GM19351 (cell line): ENCODE data around the gene KLRC1.
"Not testable (repeated sequence)": the region's sequence is repeated elsewhere in the genome, so short reads cannot be mapped to it uniquely, and the experiment has no call there.

Experiments used
- ATAC-seq: cut with Tn5 transposase; IDR thresholded peaks from one replicate; pipeline ENCODE4 v1.9.1; 2021; ENCODE audit warnings: mild to moderate bottlenecking, moderate library complexity; ENCODE audit not compliant: unreplicated experiment

Gene KLRC1

DNA sequence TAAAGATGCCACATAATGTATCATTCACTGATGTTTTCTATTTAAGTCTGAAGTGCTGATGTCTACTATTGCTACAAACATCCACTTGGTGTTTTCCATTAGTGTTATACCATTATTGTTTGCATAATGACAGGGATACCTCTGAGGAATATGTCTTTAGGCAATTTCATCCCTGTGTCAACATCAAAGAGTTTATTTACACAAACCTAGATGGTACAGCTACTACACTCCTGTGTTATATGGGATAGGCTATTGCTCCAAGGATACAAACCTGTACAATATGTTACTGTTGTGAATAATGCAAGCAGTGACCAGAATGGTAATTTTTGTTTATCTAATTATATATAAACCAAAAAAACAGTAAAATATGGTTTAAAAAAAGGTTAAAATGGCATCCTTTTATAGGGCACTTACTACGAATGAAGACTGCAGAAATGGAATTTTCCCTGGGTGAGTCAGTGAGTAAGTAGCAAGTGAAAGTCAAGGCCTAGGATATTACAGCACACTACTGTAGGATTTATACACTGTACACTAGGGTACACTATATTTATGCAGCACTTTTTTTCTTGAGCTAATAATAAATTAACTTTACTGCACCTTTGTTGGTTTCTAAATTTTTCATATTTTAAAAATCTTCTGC is 28.8 kb downstream of the KLRC1 start:
- ATAC-seq = not testable (repeated sequence)

DNA sequence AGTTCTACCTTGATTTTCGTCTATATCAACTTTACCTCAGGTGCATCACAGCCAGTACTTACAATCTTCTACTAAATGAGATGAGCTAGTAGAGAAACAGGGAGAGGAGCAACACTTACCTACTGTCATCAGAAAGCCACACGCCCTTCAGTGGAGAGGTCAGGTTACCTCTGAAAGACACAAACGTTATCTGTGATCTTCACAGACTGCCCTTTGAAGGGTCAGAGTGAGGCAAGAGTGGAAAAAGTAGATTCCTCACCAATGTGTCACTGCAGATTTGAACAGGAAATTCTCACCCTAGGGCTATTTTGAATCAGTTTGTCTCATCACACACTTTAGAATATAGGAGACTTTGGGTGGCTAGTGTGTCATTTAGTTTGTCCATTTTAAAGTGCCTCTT is 31.0 kb downstream of the KLRC1 start:
- ATAC-seq = not testable (repeated sequence)

DNA sequence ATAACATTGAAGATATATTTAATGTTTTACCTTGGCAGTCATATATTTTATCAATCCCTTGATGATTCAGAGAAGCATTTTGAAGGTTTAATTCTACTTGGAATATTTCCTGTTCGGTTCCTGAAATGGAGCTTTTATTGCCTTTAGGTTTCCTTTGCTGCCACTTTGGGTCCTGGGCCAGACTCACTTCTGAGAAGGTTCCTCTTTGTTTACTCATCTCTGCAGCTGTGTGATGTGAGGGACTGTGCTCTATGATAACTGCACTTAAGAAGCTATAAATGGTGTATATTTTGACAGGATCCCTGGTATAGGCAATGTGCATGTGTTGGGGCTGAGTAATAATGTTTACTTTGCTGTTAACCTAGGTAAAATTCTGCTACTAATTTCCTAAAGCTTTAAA is 32.8 kb downstream of the KLRC1 start, which contains the start of gene KLRC3:
TSS of gene KLRC3 (minus strand) at position 262 of the 400 bp plus-strand sequence. CDS start at position 217, 45 bp downstream.
- ATAC-seq = not testable (repeated sequence)

DNA sequence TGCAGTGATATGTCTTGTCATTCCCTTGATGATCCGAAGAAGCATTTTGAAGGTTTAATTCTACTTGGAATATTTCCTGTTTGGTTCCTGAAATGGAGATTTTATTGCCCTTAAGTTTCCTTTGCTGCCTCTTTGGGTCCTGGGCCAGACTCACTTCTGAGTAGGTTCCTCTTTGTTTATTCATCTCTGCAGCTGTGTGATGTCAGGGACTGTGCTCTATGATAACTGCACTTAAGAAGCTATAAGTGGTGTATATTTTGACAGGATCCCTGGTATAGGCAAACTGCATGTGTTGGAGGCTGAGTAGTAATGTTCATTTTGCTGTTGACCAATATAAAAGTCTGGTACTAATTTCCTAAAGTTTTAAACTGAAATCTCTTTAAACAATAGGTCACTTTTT is 43.8 kb downstream of the KLRC1 start, which contains the start of gene KLRC4:
TSS of gene KLRC4 (minus strand) at position 366 of the 400 bp plus-strand sequence. CDS start at position 184, 182 bp downstream.
- no peak for ATAC-seq

DNA sequence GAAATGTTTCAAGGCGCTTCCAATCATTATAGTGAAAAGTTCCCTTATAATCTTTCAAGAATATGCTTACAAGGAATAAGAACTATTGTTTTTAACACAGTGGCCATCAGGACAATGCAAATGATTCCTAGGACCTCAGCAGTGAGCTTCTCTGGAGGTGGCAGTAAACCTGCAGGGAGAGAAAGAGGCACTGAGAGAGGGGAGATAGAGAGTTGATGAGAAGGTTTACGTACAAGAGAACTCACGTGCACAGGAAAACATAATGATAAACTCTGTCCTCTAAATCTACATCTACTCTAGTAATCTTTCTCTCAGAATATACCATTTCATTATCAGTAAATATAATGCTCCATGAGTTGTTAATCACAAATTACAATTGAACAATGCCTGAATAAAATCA is 44.3 kb downstream of the KLRC1 start:
- ATAC-seq = no peak

DNA sequence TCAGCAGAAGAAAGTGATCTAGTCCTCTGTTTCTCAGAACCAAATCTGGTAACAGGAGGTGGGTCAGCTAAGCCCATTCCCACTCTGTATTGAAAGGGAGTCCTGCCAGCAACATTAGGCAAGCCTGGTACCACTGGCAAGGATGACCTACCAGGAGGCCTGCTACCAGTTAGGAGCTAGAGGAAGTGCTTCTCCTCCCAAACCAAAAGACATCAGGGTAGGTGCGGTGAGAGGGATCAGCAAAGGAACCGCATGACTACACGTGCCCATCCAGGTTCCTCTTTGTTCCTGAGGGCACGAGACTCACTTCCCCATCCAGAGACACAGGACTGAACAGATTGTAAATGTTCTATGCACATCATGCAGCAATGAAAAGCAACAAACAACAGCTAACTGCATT is 46.5 kb downstream of the KLRC1 start:
- no peak for ATAC-seq

DNA sequence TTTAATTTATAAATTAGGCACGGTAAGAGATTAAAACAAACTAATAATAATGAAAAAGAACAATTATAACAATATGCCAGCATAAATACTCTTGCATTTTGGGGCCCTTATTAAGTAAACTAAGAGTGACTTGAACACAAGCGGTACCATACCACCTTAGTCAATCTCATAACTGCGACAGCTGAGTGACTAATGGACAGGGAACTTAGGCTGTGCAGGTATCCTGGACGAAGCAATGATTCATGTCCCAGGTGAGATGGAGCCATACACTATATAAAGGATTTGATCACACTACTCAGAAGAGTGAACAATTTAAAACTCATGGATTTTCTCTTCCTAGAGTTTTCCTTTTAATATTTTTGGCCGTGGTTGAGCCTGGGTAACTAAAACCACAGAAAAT is 47.9 kb downstream of the KLRC1 start:
- ATAC-seq = no peak

DNA sequence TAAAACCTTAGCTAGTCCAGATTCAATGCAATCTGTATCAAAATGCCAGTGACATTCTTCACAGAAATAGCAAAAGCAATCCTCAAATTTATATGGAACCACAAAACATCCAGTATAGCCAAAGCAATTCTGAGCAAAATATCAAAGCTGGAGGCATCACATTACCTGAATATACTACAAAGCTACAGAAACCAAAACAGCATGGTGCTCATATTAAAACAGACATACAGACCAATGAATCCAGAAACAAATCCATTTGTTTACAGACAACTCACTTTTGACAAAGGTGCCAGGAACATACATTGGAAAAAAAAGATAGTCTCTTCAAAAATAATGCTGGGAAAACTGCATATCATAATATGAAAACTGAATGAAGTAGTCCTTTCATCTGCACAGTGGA is 48.4 kb downstream of the KLRC1 start:
- ATAC-seq = no peak

DNA sequence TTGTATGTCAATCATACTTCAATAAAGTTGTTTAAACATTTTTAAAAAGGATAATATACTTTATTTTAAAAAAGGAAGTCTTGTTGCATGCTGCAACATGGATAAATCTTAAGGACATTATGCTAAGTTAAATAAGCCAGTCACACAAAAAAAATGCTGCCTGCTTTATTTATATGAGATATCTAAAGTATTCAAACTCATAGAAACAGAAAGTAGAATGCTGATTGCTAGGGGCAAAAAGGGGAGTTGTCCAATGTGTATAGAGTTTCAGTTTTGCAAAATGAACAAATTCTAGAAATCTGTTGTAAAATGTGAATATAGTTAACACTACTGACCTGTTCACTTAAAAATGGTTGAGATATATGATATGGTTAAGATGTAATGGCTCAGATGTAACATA is 52.3 kb downstream of the KLRC1 start:
- no peak for ATAC-seq

DNA sequence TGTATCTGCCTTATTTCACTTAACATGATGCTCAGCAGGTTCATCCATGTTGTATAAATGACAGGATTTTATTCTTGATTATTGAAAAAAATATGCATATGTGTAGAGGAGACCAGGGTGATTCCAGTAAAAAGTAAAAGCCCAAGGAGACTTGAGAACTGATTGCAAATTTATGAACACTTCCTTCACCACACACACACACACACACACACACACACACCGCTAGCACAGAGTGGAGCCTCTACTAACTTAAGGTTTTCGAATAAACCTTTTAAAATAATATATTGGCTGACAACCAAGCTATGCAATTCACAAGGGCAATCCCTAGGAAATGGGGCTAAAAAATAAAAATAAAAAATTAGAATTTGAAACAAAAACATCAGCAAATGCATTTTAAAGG is 55.0 kb downstream of the KLRC1 start:
- ATAC-seq = no peak

DNA sequence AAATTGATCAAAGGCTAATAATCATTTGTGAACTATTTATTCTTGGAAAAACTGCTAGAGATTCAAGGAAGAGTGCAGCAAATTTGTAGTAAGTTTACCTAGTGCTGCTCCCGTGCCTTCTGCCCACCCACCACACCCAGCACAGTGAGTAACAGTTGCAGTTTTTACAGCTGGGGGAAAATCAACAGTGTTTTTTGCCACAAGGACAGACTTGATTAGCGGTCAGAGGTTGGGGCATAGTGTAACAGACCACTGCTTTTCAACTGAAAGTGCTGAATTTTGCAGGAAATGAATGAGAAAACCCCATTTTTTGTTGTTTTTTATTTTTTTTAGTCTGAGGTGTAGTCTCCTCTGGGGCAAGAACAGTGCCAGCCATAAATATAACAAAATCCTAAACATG is 55.9 kb downstream of the KLRC1 start:
- ATAC-seq = no peak

DNA sequence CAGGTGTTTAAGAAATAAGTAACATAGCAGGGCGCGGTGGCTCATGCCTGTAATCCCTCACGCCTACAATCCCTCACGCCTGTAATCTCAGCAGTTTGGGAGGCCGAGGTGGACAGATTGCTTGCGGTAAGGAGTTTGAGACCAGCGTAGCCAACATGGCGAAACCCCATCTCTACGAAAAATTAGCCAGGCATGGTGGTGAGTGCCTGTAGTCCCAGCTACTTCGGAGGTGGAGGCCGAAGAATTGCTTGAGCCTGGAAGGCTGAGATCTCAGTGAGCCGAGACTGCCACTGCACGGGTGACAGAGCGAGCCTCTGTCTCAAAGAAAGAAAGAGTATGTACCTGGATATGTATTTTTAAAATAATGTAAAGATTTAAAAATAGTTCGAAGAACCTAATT is 57.0 kb downstream of the KLRC1 start:
- ATAC-seq = not testable (repeated sequence)
